H1 (cell line): Measurements from ENCODE around the gene TMEM35B. TPM values are rescaled to one million over a fixed set of nuclear protein-coding genes. Genes with fewer than 3 reads are reported as not detected.

Experiments used
- CTCF ChIA-PET: fragments of 300-600 bp; sonication (Branson Sonifier 250); formaldehyde crosslinking; loops from one replicate; lab custom pipeline; 2021; ENCODE audit not compliant: partially characterized antibody; lab: Charles Lee
- POLR2A ChIA-PET: fragments of 300-600 bp; sonication (Branson Sonifier 250); formaldehyde crosslinking; loops from one replicate; lab custom pipeline; 2021; ENCODE audit warnings: inconsistent platforms; ENCODE audit not compliant: partially characterized antibody; lab: Charles Lee
- DNase-seq, 2 experiments: peaks; one replicate each; pipeline versions ENCODE4 v3.0.0 to v3.0.0-alpha.2; 2010 to 2022; ENCODE audit warnings: low spot score in 2 of 2, low read depth in 1 of 2, mixed read lengths in 1 of 2
- FAIRE-seq: peaks from 2 replicates; lab custom pipeline; 2011; peaks lifted over from hg19 to GRCh38; lab: Jason Lieb, UNC
- H2AFZ ChIP-seq: 2 replicates; pipeline ENCODE4 v1.8.1; 2012; ENCODE audit warnings: low read length, inconsistent platforms
- H2AK5ac ChIP-seq: 2 replicates; pipeline ENCODE4 v1.6.1; 2013; ENCODE audit warnings: low read depth, low read length
- H2BK120ac ChIP-seq: replicated peaks from 2 replicates; pipeline ENCODE3; 2013; ENCODE audit warnings: low read depth, low read length, inconsistent platforms
- H2BK12ac ChIP-seq: 2 replicates; pipeline ENCODE4 v1.6.1; 2013; ENCODE audit warnings: low read depth, low read length
- H2BK15ac ChIP-seq: 2 replicates; pipeline ENCODE4 v1.6.1; 2013; ENCODE audit warnings: low read length
- H2BK20ac ChIP-seq: 2 replicates; pipeline ENCODE4 v1.6.1; 2013; ENCODE audit warnings: low read length
- H2BK5ac ChIP-seq: 2 replicates; pipeline ENCODE4 v1.6.1; 2013; ENCODE audit warnings: low read depth, low read length
- H3K14ac ChIP-seq: 2 replicates; pipeline ENCODE4 v1.6.1; 2013; ENCODE audit warnings: inconsistent platforms; ENCODE audit not compliant: insufficient read length
- H3K18ac ChIP-seq: 2 replicates; pipeline ENCODE4 v1.6.1; 2013; ENCODE audit warnings: low read length; ENCODE audit errors: extremely low read depth
- H3K23ac ChIP-seq: 2 replicates; pipeline ENCODE4 v1.6.1; 2013; ENCODE audit warnings: inconsistent platforms; ENCODE audit not compliant: insufficient read length
- H3K23me2 ChIP-seq: 2 replicates; pipeline ENCODE4 v1.6.1; 2013; ENCODE audit warnings: low read depth, low read length
- H3K27ac ChIP-seq: 2 replicates; pipeline ENCODE4 v1.6.1; 2011; ENCODE audit warnings: low read depth, low read length, inconsistent platforms
- H3K27me3 ChIP-seq, 4 experiments: replicated peaks in 1 of 4; 1 replicate in 1 of 4; 2 replicates in 3 of 4; pipeline versions ENCODE4 v1.6.1 to v1.8.1; 2011 to 2013; ENCODE audit warnings: low read length in 3 of 4, mild to moderate bottlenecking in 3 of 4, inconsistent platforms in 2 of 4, mixed read lengths in 2 of 4, moderate library complexity in 1 of 4; ENCODE audit not compliant: control insufficient read depth in 3 of 4, insufficient read depth in 3 of 4; ENCODE audit errors: extremely low read depth in 1 of 4
- H3K36me3 ChIP-seq, 4 experiments: 2 replicates each; pipeline versions ENCODE4 v1.6.1 to v1.8.1; 2011 to 2013; ENCODE audit warnings: mild to moderate bottlenecking in 4 of 4, low read length in 3 of 4, moderate library complexity in 2 of 4, control low read depth in 1 of 4, inconsistent platforms in 1 of 4; ENCODE audit not compliant: insufficient read depth in 4 of 4, control insufficient read depth in 2 of 4
- H3K4ac ChIP-seq: replicated peaks from 2 replicates; pipeline ENCODE3; 2013; ENCODE audit warnings: low read length, low read depth, mixed read lengths, inconsistent platforms; ENCODE audit not compliant: insufficient read length
- H3K4me1 ChIP-seq, 4 experiments: replicated peaks in 1 of 4; 1 replicate in 1 of 4; 2 replicates in 3 of 4; pipeline versions ENCODE4 v1.6.1 to v1.8.1; 2011 to 2013; ENCODE audit warnings: low read length in 3 of 4, inconsistent platforms in 2 of 4, mixed read lengths in 1 of 4; ENCODE audit not compliant: insufficient read depth in 4 of 4, control insufficient read depth in 3 of 4
- H3K4me2 ChIP-seq, 2 experiments: 2 replicates each; pipeline versions ENCODE4 v1.6.1 to v1.8.1; 2011 to 2013; ENCODE audit warnings: low read depth in 2 of 2, low read length in 2 of 2, control low read depth in 1 of 2, inconsistent platforms in 1 of 2, mild to moderate bottlenecking in 1 of 2; ENCODE audit not compliant: insufficient read depth in 1 of 2
- H3K4me3 ChIP-seq, 4 experiments: fragments of 200-600, 300-600 bp in 1 of 4; sonication (generic), shearing (Covaris generic), sonication (Bioruptor Twin) in 1 of 4; 2 replicates each; pipeline versions ENCODE4 v1.5.1 to v1.8.1; 2011 to 2016; ENCODE audit warnings: low read length in 4 of 4, low read depth in 3 of 4, control low read depth in 2 of 4, inconsistent platforms in 2 of 4, mild to moderate bottlenecking in 2 of 4, mixed read lengths in 1 of 4, moderate library complexity in 1 of 4; ENCODE audit not compliant: insufficient read depth in 2 of 4; ENCODE audit errors: extremely low read depth in 1 of 4
- H3K56ac ChIP-seq: replicated peaks from 2 replicates; pipeline ENCODE3; 2013; ENCODE audit warnings: low read depth, mild to moderate bottlenecking, mixed read lengths, low read length, inconsistent platforms; ENCODE audit not compliant: insufficient read length
- H3K79me1 ChIP-seq: 2 replicates; pipeline ENCODE4 v1.6.1; 2013; ENCODE audit warnings: low read depth, low read length, control low read depth
- H3K79me2 ChIP-seq, 2 experiments: 2 replicates each; pipeline versions ENCODE4 v1.6.1 to v1.8.1; 2012 to 2013; ENCODE audit warnings: low read length in 2 of 2, mild to moderate bottlenecking in 2 of 2, inconsistent platforms in 1 of 2; ENCODE audit not compliant: insufficient read depth in 2 of 2, control insufficient read depth in 1 of 2
- H3K9ac ChIP-seq, 4 experiments: replicated peaks in 1 of 4; 1 replicate in 1 of 4; 2 replicates in 3 of 4; pipeline versions ENCODE4 v1.6.1 to v1.8.1; 2011 to 2013; ENCODE audit warnings: low read depth in 3 of 4, low read length in 3 of 4, control low read depth in 2 of 4, mild to moderate bottlenecking in 2 of 4, moderate library complexity in 2 of 4, inconsistent platforms in 1 of 4; ENCODE audit errors: extremely low read depth in 1 of 4
- H3K9me3 ChIP-seq, 2 experiments: 2 replicates each; pipeline versions ENCODE4 v1.6.1 to v1.8.1; 2012 to 2013; ENCODE audit warnings: mild to moderate bottlenecking in 2 of 2, moderate library complexity in 2 of 2, control low read depth in 1 of 2, inconsistent platforms in 1 of 2, low read depth in 1 of 2, low read length in 1 of 2, mixed read lengths in 1 of 2; ENCODE audit not compliant: insufficient read depth in 2 of 2
- H4K20me1 ChIP-seq, 2 experiments: replicated peaks in 1 of 2; 2 replicates each; pipeline versions ENCODE3 to v1.8.1; 2011 to 2013; ENCODE audit warnings: inconsistent platforms in 2 of 2, low read length in 2 of 2, mild to moderate bottlenecking in 1 of 2; ENCODE audit not compliant: insufficient read depth in 2 of 2, control insufficient read depth in 1 of 2
- H4K5ac ChIP-seq: 2 replicates; pipeline ENCODE4 v1.6.1; 2013; ENCODE audit warnings: low read length, low read depth, mixed read lengths, inconsistent platforms; ENCODE audit not compliant: insufficient read length
- H4K8ac ChIP-seq: 2 replicates; pipeline ENCODE4 v1.8.0; 2013; ENCODE audit warnings: mild to moderate bottlenecking, moderate library complexity, low read length, inconsistent platforms; ENCODE audit not compliant: insufficient read depth; ENCODE audit errors: extremely low read depth
- H4K91ac ChIP-seq: replicated peaks from 2 replicates; pipeline ENCODE3; 2013; ENCODE audit warnings: low read length, mixed read lengths, inconsistent platforms; ENCODE audit not compliant: insufficient read length
- HDAC6 ChIP-seq: IDR thresholded peaks from one replicate; pipeline ENCODE4 v1.7.1; 2012; ENCODE audit warnings: low read depth, mild to moderate bottlenecking, inconsistent platforms, low read length, moderate library complexity
- POLR2AphosphoS5 ChIP-seq: IDR thresholded peaks from 2 replicates; pipeline ENCODE4 v1.6.1; 2011; ENCODE audit warnings: low read depth, low read length
- RBBP5 ChIP-seq: IDR thresholded peaks from 2 replicates; pipeline ENCODE4 v1.7.1; 2012; ENCODE audit warnings: low read depth, mild to moderate bottlenecking, inconsistent platforms, low read length, moderate library complexity, borderline replicate concordance
- RXRA ChIP-seq: IDR thresholded peaks from 2 replicates; pipeline ENCODE4 v1.6.1; 2011; ENCODE audit warnings: low read depth, mild to moderate bottlenecking, low read length, moderate library complexity; ENCODE audit not compliant: insufficient read depth
- SIX5 ChIP-seq: IDR thresholded peaks from 2 replicates; pipeline ENCODE4 v1.6.1; 2011; ENCODE audit warnings: mild to moderate bottlenecking, low read depth, low read length
- USF2 ChIP-seq: IDR thresholded peaks from 2 replicates; pipeline ENCODE4 v1.6.1; 2011; ENCODE audit warnings: low read length, improper control_type of control experiment
- WGBS, 2 experiments: shearing (Covaris generic) in 1 of 2; methylation state at CpG; one replicate each; pipeline versions ENCODE4 v1.1.6 to v1.1.7; 2013 to 2015; ENCODE audit warnings: low lambda C conversion rate in 2 of 2, mixed read lengths in 2 of 2, inconsistent platforms in 1 of 2, low coverage in 1 of 2, missing lambda C conversion rate in 1 of 2; ENCODE audit not compliant: insufficient replicate concordance in 2 of 2, insufficient coverage in 1 of 2, insufficient read length in 1 of 2; ENCODE audit errors: extremely low coverage in 1 of 2, missing lambda C conversion rate in 1 of 2; 5-methylcytosine and 5-hydroxymethylcytosine counted together
- polyA plus RNA-seq, 7 experiments: library from polyadenylated mRNA; depleted of rRNA in 3 of 7; stranded (reverse) in 5 of 7; unstranded in 2 of 7; fragments of >200 nt in 5 of 7; fragments of 200-250 nt in 2 of 7; gene quantifications; 1 replicate in 5 of 7; 2 replicates in 1 of 7; 4 replicates in 1 of 7; pipeline versions ENCODE4 v1.2.1 to v1.2.3, GENCODE V29; 2011 to 2013; ENCODE audit warnings: missing spikeins in 2 of 7, mixed read lengths in 2 of 7
- total RNA-seq: library from RNA; stranded (reverse); fragmentation: NEBNext Ultra II Directional; extraction: Animal tissue kit (Norgen Biotek cat#: 25700); gene quantifications from 2 replicates; pipeline ENCODE4 v1.2.1, GENCODE V29; 2021

TMEM35B gene
- total and polyA plus RNA-seq, 2 of the 8 experiments (the other 6 are each of a cell fraction or from before 2014, with no cell fraction given): 10.2 to 31.1 TPM

- H3K79me2 ChIP-seq: no peaks in the 10 kb centered on the region
- H3K79me1 ChIP-seq: no peaks in the 10 kb centered on the region
- no peak overlapping the region for H2BK120ac ChIP-seq
- H3K27ac ChIP-seq: no peak overlapping the region
- no peak overlapping the region for H3K4ac ChIP-seq
- no peak overlapping the region for H3K18ac ChIP-seq
- H3K9me3 ChIP-seq: peaks cover 0 to 8% of the 10 kb centered on the region in 2 experiments; a peak in 2 of 4 replicates
- no peak overlapping the region for H3K9ac ChIP-seq
- H2BK5ac ChIP-seq: no peak overlapping the region
- FAIRE-seq (no peak), DNase-seq (no peak)
- ChIA-PET POLR2A (interaction anchor here (1.4 to 5.3 kb wide), 3 partner anchors 11 to 114 kb away, joined by 3 to 35 read pairs (median 5); partner anchors contain the start of genes SMIM12 and TMEM35B), CTCF (interaction anchor here (1.3 to 1.6 kb wide), 4 partner anchors 13 to 49 kb away, joined by 3 to 4 read pairs (median 4); no protein-coding TSS in a partner anchor)
- H3K4me1 ChIP-seq: peaks cover 0 to 6% (median 2%) of the 10 kb centered on the region in 4 experiments; a peak in 2 of 7 replicates
- no peak overlapping the region for H4K5ac ChIP-seq
- H3K56ac ChIP-seq: no peak overlapping the region
- TF ChIP-seq SIX5 (no peak), POLR2AphosphoS5 (no peak), RXRA (no peak), RBBP5 (no peak), HDAC6 (no peak), USF2 (no peak)
- H2AFZ ChIP-seq: no peak overlapping the region
- H3K14ac ChIP-seq: no peak overlapping the region
- H3K23me2 ChIP-seq: no peaks in the 10 kb centered on the region
- no peak overlapping the region for H4K91ac ChIP-seq
- no peak overlapping the region for H2BK20ac ChIP-seq
- no peak overlapping the region for H3K23ac ChIP-seq
- no peaks in the 10 kb centered on the region for H3K36me3 ChIP-seq
- H4K8ac ChIP-seq: no peak overlapping the region
- no peak overlapping the region for H2BK12ac ChIP-seq
- no peaks in the 10 kb centered on the region for H3K27me3 ChIP-seq
- no peak overlapping the region for H3K4me3 ChIP-seq
- H3K4me2 ChIP-seq: no peak overlapping the region
- 89% methylated on average over 3 of the region's 3 CpGs; no CpG with 5 or more reads in 1 of the 2 experiments for WGBS, 2 experiments
- no peak overlapping the region for H2BK15ac ChIP-seq
- H4K20me1 ChIP-seq: no peaks in the 10 kb centered on the region
- no peak overlapping the region for H2AK5ac ChIP-seq
Measured at GRCh38 chr1:34973326-34973725, 11.8 kb downstream of the TMEM35B start.
